ENCODE measurements around the gene CCDC192. TPM values are rescaled to one million over a fixed set of nuclear protein-coding genes. Genes with fewer than 3 reads are reported as not detected.
A peak's percentile ranks its signal among the peaks of the same experiment; 100 is the strongest.
"Not testable (repeated sequence)": the region's sequence is repeated elsewhere in the genome, so short reads cannot be mapped to it uniquely, and the experiment has no call there.

CCDC192 gene
- total RNA-seq, 1 donor from 2014 or later = not detected

- H3K27me3 ChIP-seq (ENCODE audit: low read depth) = no peaks in the 10 kb centered on the region
- no peaks in the 10 kb centered on the region for H3K4me1 ChIP-seq
- DNase-seq (no peak), ATAC-seq (no peak)
- no peaks in the 10 kb centered on the region for H3K36me3 ChIP-seq
- H3K9me3 ChIP-seq = no peaks in the 10 kb centered on the region
- H3K4me3 ChIP-seq = no peak overlapping the region
- no peak for TF ChIP-seq CTCF (IDR thresholded peaks at IDR 0.05)
- H3K27ac ChIP-seq = no peak overlapping the region
- intact Hi-C loops (cut with DNase I) = no loop called here
Observed at GRCh38 chr5:127785098-127785927, 82.1 kb downstream of the CCDC192 start.

GRCh38 chr5:127791439-127791838, 88.2 kb downstream of the CCDC192 start:
- no peak for TF ChIP-seq CTCF (IDR thresholded peaks at IDR 0.05)
- no peak for ATAC-seq
- Histone ChIP-seq H3K4me3 (no peak overlapping the region), H3K36me3 (no peaks in the 10 kb centered on the region), H3K9me3 (peaks cover 14% of the 10 kb centered on the region), H3K27ac (no peak overlapping the region), H3K4me1 (no peaks in the 10 kb centered on the region), H3K27me3 (ENCODE audit: low read depth) (no peaks in the 10 kb centered on the region)
- intact Hi-C loops (cut with DNase I) = no loop called here
- no peak for DNase-seq

- ATAC-seq; intact Hi-C loops (cut with DNase I); H3K4me1 ChIP-seq; H3K36me3 ChIP-seq; H3K27me3 ChIP-seq (ENCODE audit: low read depth); H3K27ac ChIP-seq; DNase-seq; H3K4me3 ChIP-seq: not testable (repeated sequence)
- H3K9me3 ChIP-seq = peaks cover 14% of the 10 kb centered on the region
Observed at GRCh38 chr5:127791908-127792307, 88.7 kb downstream of the CCDC192 start.

- Histone ChIP-seq H3K36me3 (no peaks in the 10 kb centered on the region), H3K9me3 (peaks cover 14% of the 10 kb centered on the region), H3K27me3 (ENCODE audit: low read depth) (no peaks in the 10 kb centered on the region), H3K4me3 (no peak overlapping the region), H3K27ac (no peak overlapping the region), H3K4me1 (no peaks in the 10 kb centered on the region)
- DNase-seq (no peak), ATAC-seq (no peak)
- no peak for TF ChIP-seq CTCF (IDR thresholded peaks at IDR 0.05)
- intact Hi-C loops (cut with DNase I) = no loop called here
Observed at GRCh38 chr5:127793052-127793451, 89.9 kb downstream of the CCDC192 start.

- Histone ChIP-seq H3K36me3 (no peaks in the 10 kb centered on the region), H3K9me3 (peaks cover 14% of the 10 kb centered on the region), H3K27me3 (ENCODE audit: low read depth) (no peaks in the 10 kb centered on the region), H3K4me3 (no peak overlapping the region), H3K27ac (no peak overlapping the region), H3K4me1 (no peaks in the 10 kb centered on the region)
- TF ChIP-seq CTCF (IDR thresholded peaks at IDR 0.05) = no peak
- intact Hi-C loops (cut with DNase I) = no loop called here
- ATAC-seq (peak in 1 of 2 donors; percentile 54), DNase-seq (no peak)
Observed at GRCh38 chr5:127793879-127794278, 90.7 kb downstream of the CCDC192 start.

GRCh38 chr5:127796211-127796610, 93.0 kb downstream of the CCDC192 start:
- H3K9me3 ChIP-seq = peaks cover 13% of the 10 kb centered on the region
- H3K4me3 ChIP-seq = no peak overlapping the region
- H3K27me3 ChIP-seq (ENCODE audit: low read depth) = no peaks in the 10 kb centered on the region
- H3K4me1 ChIP-seq = no peaks in the 10 kb centered on the region
- no peak for TF ChIP-seq CTCF (IDR thresholded peaks at IDR 0.05)
- no peaks in the 10 kb centered on the region for H3K36me3 ChIP-seq
- H3K27ac ChIP-seq = no peak overlapping the region
- intact Hi-C loops (cut with DNase I) = no loop called here
- no peak for DNase-seq
- ATAC-seq = no peak
